ENCODE data around the gene SRSF5.
"Not testable (repeated sequence)": the region's sequence is repeated elsewhere in the genome, so short reads cannot be mapped to it uniquely, and the experiment has no call there.

Gene SRSF5

DNA sequence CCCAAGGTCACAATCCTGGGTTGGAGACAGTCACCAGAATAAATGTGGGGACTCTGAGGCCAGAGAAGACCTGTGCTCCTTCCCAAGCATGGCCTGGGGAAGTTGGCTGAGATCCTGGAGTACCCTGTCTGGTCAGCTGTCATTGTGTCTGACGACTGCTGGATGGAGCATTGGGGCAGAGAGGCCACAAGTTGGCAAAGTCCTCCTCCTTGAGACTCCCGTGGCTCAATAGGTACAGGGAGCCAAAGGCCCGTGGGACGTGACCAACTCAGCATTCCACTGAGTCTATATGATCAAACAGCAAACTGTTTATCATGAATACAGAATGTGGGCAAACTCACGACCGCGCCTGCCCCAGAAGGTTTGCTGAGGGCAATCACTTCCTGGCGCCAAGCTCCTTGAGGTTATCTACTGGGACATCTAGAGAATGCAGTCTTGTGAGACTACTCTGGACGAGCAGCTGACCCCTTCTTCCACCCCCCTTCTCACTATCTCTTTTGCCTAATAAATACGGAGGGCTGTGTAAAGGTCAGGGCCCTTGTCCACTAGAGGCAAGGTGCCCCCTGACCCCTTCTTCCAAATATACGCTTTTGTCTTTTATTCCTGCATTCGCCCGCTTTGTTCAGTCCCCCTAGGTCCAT lies 44.4 kb downstream of the SRSF5 start:
- DNase-seq: no peak

DNA sequence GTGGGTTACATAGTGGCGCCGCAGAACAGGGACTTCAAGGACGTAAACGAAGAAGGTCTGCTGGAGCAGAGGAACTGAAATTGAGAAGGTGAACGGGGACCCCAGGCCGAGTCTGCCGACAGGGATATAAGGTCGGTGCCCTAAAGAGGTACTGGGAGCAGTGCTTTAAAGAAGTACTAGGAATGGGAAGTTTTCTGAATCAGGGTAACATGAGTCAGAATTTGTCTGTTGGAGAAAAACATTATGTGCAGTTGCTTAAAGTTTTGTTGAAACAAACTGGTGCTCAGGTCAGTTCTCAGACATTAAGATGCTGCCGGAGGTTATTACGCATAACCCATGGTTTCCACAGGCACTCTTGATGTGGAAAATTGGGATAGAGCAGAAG lies 44.9 kb downstream of the SRSF5 start:
- DNase-seq: no peak

DNA sequence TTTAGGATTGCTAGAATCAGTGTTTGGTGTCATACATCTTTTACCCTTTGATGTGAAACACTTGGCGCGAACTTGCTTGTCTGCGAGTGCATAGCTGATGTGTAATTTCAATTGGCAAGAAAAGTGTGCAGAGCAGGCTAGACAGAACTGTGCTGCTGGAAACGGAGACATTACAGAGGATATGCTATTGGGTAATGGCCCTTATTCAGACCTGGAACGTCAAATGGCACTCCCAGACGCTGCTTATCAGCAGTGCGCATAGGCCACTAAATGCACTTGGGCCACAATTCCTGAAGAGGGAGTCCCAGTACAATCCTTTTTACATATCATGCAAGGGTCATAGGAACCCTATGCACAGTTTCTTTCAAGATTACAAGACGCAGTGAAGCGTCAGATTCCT lies 45.8 kb downstream of the SRSF5 start:
- no peak for DNase-seq

DNA sequence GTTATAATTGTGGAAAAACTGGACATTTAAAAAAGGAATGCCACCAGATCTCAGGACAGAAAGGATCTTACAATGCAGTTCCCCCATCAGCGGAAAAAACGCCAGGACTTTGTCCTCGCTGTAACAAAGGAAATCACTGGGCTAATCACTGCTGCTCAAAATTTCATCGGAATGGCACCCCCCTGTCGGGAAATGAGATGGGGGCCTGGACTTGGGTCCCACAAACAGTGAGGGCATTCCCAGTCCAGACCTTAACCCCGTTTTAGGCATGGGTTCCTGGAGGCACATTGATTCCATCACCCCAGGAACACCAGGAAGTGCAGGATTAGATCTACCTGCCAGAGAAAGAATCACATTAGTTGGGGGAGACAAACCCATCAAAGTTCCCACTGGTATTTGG lies 46.4 kb downstream of the SRSF5 start:
- not testable (repeated sequence) for DNase-seq

DNA sequence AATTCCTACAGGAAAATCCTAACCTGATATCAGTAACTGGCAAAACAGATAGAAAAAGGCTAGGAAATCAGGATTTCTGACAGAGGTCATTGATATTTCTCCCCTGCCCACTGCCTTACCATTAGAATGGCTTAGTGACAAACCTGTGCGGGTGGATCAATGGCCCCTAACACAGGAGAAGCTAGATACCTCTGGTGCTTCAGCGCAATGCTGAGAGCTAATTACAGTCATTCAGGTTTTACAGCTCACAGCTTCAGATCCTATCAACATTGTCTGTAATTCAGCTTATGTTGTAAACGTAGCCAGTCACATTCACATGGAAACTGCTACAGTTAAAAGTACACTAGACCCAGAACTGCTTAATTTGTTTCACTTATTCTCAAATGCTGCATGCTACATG lies 47.5 kb downstream of the SRSF5 start:
- no peak for DNase-seq

DNA sequence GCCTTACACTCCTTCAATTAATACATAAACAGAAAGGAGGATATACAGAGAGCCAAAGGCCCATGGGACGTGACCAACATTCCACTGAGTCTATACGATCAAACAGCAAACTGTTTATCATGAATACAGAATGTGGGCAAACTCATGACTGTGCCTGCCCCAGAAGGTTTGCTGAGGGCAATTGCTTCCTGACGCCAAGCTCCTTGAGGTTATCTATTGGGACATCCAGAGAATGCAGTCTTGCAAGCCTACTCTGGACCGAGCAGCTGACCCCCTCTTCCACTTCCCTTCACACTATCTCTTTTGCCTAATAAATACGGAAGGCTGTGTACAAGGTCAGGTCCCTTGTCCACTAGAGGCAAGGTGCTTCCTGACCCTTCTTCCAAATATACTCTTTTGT lies 48.6 kb downstream of the SRSF5 start:
- no peak for DNase-seq

DNA sequence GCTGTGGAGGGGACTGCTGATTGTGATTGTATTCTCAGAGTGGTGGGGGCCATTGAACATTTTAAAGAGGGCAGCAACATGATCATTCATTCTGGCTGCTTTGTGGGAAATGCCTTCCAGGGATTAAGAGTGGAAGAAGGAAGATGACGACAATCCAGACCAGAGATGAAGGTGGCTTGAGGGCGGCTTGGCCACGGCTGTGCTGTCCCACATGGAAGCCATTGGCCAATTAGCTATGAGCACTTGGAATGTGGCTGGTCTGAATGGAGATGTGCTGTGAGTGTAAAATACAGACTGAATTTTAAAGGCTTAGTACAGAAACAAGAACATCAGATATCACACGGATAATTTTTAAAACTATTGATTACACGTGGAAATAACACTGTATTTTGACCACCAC lies 49.3 kb downstream of the SRSF5 start:
- no peak for DNase-seq

DNA sequence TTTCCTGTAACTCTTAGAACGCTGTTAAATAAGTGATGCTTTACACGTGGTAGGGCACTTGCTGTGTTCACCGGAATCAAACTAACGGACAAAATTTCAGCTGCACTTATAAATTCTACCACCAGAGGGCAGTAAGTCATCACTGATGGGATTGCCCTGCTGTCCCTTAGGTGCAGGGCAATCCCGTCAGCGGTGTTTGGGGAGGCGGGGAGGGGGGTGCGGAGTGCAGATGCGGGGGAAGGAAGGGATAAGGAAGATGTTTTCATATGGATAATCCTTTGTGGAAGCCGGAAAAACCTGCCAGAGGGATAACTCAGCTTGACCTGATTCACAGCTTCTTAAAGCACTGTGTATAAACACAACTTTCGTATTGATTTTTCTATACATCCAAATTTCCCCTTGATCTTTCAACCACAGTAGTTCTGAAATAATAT lies 51.8 kb downstream of the SRSF5 start:
- peak; percentile 30 for DNase-seq

DNA sequence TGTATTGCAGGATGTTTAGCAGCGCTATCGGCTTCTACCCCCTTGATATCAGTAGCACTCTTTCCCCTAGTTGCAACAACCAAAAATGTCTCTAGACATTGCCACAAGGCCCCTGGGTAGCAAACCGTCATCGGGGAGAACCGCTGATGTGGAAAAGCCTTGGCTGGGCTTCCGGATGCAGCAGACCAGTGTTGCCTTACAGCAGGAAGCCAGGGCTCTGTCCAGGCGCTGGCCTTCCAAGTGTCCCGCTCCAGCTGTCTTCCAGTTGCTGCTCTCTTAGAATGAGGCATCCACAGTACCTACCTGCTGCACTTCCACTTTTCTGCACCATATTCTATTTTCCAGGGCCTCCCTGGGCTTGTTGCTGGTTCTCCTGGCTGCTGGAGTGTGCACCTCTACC lies 52.7 kb downstream of the SRSF5 start:
- no peak for DNase-seq

DNA sequence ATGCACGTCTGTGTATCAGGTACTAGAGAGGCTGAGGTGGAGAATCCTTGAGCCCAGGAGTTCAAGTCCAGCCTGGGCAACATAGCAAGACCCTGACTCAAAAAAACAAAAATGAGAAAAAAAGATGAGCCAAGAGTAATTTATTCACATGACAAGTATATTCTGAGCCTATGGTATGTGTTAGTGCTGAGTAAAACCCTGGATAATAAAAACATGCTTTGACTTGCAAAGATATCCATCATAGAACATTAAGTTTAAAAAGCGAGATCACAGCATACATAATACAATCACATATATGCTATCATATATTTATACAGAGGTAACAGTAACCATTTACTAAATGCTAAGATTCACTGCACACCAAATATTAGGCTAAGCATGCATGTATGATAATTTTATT lies 54.0 kb downstream of the SRSF5 start:
- no peak for DNase-seq

All from activated CD4-positive, alpha-beta T cell treated with anti-CD3 and anti-CD28 coated beads, Interleukin-2, amount 50 U/mL, for 1 hour (primary cell).